ENCODE data around the gene PCBP3.

DNA sequence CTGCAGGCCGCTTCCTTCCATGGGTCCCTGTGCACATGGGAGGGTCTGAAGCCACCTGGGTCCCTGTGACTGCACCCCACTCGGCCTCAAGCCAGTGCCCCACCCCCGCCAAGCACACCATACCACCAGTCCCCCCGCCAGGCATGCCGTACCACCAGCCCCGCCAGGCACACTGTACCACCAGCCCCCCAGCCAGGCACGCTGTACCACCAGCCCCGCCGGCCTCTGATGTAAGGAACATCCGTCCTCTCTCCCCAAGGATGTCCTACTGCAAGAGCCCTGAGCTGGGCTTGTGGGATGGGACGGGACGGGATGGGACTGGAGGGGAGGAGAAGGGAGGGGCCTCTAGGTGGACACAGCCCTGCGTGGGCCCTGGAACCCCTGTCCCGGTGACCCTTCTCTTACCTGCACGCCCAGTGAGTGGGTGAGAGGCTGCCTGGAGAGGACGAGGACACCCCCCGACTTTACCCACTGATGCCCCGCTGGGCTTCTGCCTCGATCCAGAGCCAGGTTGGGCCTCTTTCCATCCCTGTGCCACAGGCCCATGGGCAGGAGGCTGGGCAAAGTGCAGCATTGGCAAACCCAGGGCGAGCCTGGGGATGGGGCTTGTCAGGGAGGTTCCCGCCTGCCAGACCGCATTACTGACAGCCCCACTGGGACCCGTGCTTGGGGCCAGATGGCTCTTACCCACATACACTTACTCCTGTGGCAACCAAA lies 297.3 kb downstream of the PCBP3 start:
- TF ChIP-seq GABPA (IDR thresholded peaks at IDR 0.05; ENCODE audit: low read depth) (no peak), POLR2AphosphoS5 (IDR thresholded peaks at IDR 0.05; ENCODE audit: low read depth) (no peak)
- TF ChIP-seq, protein P1, sequence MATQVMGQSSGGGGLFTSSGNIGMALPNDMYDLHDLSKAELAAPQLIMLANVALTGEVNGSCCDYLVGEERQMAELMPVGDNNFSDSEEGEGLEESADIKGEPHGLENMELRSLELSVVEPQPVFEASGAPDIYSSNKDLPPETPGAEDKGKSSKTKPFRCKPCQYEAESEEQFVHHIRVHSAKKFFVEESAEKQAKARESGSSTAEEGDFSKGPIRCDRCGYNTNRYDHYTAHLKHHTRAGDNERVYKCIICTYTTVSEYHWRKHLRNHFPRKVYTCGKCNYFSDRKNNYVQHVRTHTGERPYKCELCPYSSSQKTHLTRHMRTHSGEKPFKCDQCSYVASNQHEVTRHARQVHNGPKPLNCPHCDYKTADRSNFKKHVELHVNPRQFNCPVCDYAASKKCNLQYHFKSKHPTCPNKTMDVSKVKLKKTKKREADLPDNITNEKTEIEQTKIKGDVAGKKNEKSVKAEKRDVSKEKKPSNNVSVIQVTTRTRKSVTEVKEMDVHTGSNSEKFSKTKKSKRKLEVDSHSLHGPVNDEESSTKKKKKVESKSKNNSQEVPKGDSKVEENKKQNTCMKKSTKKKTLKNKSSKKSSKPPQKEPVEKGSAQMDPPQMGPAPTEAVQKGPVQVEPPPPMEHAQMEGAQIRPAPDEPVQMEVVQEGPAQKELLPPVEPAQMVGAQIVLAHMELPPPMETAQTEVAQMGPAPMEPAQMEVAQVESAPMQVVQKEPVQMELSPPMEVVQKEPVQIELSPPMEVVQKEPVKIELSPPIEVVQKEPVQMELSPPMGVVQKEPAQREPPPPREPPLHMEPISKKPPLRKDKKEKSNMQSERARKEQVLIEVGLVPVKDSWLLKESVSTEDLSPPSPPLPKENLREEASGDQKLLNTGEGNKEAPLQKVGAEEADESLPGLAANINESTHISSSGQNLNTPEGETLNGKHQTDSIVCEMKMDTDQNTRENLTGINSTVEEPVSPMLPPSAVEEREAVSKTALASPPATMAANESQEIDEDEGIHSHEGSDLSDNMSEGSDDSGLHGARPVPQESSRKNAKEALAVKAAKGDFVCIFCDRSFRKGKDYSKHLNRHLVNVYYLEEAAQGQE (IDR thresholded peaks at IDR 0.05; ENCODE audit: insufficient replicate concordance, low read depth), result no peak
- TF ChIP-seq, protein P2, sequence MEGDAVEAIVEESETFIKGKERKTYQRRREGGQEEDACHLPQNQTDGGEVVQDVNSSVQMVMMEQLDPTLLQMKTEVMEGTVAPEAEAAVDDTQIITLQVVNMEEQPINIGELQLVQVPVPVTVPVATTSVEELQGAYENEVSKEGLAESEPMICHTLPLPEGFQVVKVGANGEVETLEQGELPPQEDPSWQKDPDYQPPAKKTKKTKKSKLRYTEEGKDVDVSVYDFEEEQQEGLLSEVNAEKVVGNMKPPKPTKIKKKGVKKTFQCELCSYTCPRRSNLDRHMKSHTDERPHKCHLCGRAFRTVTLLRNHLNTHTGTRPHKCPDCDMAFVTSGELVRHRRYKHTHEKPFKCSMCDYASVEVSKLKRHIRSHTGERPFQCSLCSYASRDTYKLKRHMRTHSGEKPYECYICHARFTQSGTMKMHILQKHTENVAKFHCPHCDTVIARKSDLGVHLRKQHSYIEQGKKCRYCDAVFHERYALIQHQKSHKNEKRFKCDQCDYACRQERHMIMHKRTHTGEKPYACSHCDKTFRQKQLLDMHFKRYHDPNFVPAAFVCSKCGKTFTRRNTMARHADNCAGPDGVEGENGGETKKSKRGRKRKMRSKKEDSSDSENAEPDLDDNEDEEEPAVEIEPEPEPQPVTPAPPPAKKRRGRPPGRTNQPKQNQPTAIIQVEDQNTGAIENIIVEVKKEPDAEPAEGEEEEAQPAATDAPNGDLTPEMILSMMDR (IDR thresholded peaks at IDR 0.05; ENCODE audit: insufficient read depth, low read length), result no peak
